SK-N-SH (cell line): ENCODE results near the gene TRPC3. TPM values are rescaled to one million over a fixed set of nuclear protein-coding genes. Genes with fewer than 3 reads are reported as not detected.

Experiments used
- CTCF ChIA-PET: fragments of 300-600, 350-600 bp; formaldehyde crosslinking; extraction: SDS; loops from one replicate; lab custom pipeline; 2021; lab: Yijun Ruan, JAX
- POLR2A ChIA-PET: fragments of 350-600 bp; sonication (Branson Sonifier 250); formaldehyde crosslinking; extraction: SDS; loops from one replicate; lab custom pipeline; 2020; ENCODE audit warnings: antibody characterized with exemption, inconsistent platforms; lab: Yijun Ruan, JAX
- DNase-seq: peaks from one replicate; pipeline ENCODE4 v3.0.0; 2012
- H2AFZ ChIP-seq: fragments of 200-600 bp; sonication (generic); 2 replicates; pipeline ENCODE4 v1.8.1; 2016; ENCODE audit warnings: antibody characterized with exemption, mild to moderate bottlenecking, low read depth
- H3F3A ChIP-seq: fragments of 200-600 bp; sonication (generic); replicated peaks from 2 replicates; pipeline ENCODE3; 2016; ENCODE audit warnings: antibody characterized with exemption, mild to moderate bottlenecking; ENCODE audit not compliant: insufficient read depth
- H3K27ac ChIP-seq, 2 experiments: fragments of 200-500 bp in 1 of 2; fragments of 200-600 bp in 1 of 2; sonication (Bioruptor generic) in 1 of 2; sonication (generic), shearing (Covaris generic) in 1 of 2; 2 replicates each; pipeline versions ENCODE4 v1.5.1 to v1.6.1; 2014 to 2016; ENCODE audit warnings: low read depth in 2 of 2, inconsistent platforms in 1 of 2, low read length in 1 of 2, mild to moderate bottlenecking in 1 of 2, mixed read lengths in 1 of 2
- H3K27me3 ChIP-seq: fragments of 200-600 bp; sonication (generic), shearing (Covaris generic); 2 replicates; pipeline ENCODE4 v1.6.1; 2016; ENCODE audit warnings: mixed run types; ENCODE audit not compliant: insufficient read depth
- H3K36me3 ChIP-seq, 2 experiments: fragments of 200-500 bp in 1 of 2; fragments of 200-600 bp in 1 of 2; sonication (Bioruptor generic) in 1 of 2; sonication (generic) in 1 of 2; replicated peaks in 1 of 2; 2 replicates each; pipeline versions ENCODE3 to v1.5.1; 2014 to 2016; ENCODE audit warnings: low read length in 1 of 2, mild to moderate bottlenecking in 1 of 2; ENCODE audit not compliant: insufficient read depth in 2 of 2, control insufficient read depth in 1 of 2
- H3K4me1 ChIP-seq, 2 experiments: fragments of 200-500 bp in 1 of 2; fragments of 200-600 bp in 1 of 2; sonication (Bioruptor generic) in 1 of 2; sonication (generic), shearing (Covaris generic) in 1 of 2; 2 replicates each; pipeline versions ENCODE4 v1.5.1 to v1.6.1; 2014 to 2016; ENCODE audit warnings: low read depth in 1 of 2, low read length in 1 of 2, mixed run types in 1 of 2; ENCODE audit not compliant: insufficient read depth in 2 of 2, control insufficient read depth in 1 of 2
- H3K4me2 ChIP-seq: fragments of 200-600 bp; sonication (generic), shearing (Covaris generic); 2 replicates; pipeline ENCODE4 v1.6.1; 2017; ENCODE audit warnings: mixed run types
- H3K4me3 ChIP-seq, 2 experiments: fragments of 200-500 bp in 1 of 2; fragments of 200-600 bp in 1 of 2; sonication (Bioruptor generic) in 1 of 2; sonication (generic), shearing (Covaris generic) in 1 of 2; 2 replicates each; pipeline versions ENCODE4 v1.5.1 to v1.8.1; 2014 to 2016; ENCODE audit warnings: low read depth in 2 of 2, inconsistent platforms in 1 of 2, low read length in 1 of 2, mild to moderate bottlenecking in 1 of 2, mixed read lengths in 1 of 2, moderate library complexity in 1 of 2
- H3K79me2 ChIP-seq: fragments of 200-600 bp; sonication (generic); 2 replicates; pipeline ENCODE4 v1.8.1; 2017; ENCODE audit warnings: mild to moderate bottlenecking; ENCODE audit not compliant: insufficient read depth
- H3K9ac ChIP-seq: fragments of 200-600 bp; sonication (generic); 2 replicates; pipeline ENCODE4 v1.6.1; 2017; ENCODE audit warnings: mixed run types
- H3K9me2 ChIP-seq: fragments of 200-600 bp; sonication (generic); 2 replicates; pipeline ENCODE4 v1.6.1; 2017; ENCODE audit warnings: mixed run types
- H3K9me3 ChIP-seq: fragments of 200-600 bp; sonication (generic); 2 replicates; pipeline ENCODE4 v1.6.1; 2017; ENCODE audit warnings: mixed run types, mild to moderate bottlenecking, moderate library complexity
- H4K20me1 ChIP-seq: fragments of 200-600 bp; sonication (generic); 2 replicates; pipeline ENCODE4 v1.6.1; 2017; ENCODE audit warnings: mild to moderate bottlenecking, mixed run types; ENCODE audit not compliant: insufficient read depth
- ELF1 ChIP-seq: IDR thresholded peaks from 2 replicates; pipeline ENCODE4 v1.4.0; 2012
- FOXM1 ChIP-seq: IDR thresholded peaks from 2 replicates; pipeline ENCODE4 v1.4.0; 2012; ENCODE audit warnings: low read depth, mild to moderate bottlenecking
- JUND ChIP-seq: IDR thresholded peaks from 2 replicates; pipeline ENCODE4 v1.4.0; 2012
- MXI1 ChIP-seq: IDR thresholded peaks from 2 replicates; pipeline ENCODE4 v1.6.1; 2012; ENCODE audit warnings: mild to moderate bottlenecking, low read depth, low read length, improper control_type of control experiment
- RFX5 ChIP-seq: IDR thresholded peaks from 2 replicates; pipeline ENCODE4 v1.6.1; 2012; ENCODE audit warnings: mild to moderate bottlenecking, improper control_type of control experiment, low read length
- SIN3A ChIP-seq: IDR thresholded peaks from 2 replicates; pipeline ENCODE4 v1.6.1; 2012; ENCODE audit warnings: low read depth, mild to moderate bottlenecking, low read length, moderate library complexity, borderline replicate concordance
- TCF12 ChIP-seq: IDR thresholded peaks from 2 replicates; pipeline ENCODE4 v1.4.0; 2012
- TEAD4 ChIP-seq: IDR thresholded peaks from 2 replicates; pipeline ENCODE4 v1.4.0; 2012; ENCODE audit warnings: mild to moderate bottlenecking, borderline replicate concordance; ENCODE audit not compliant: insufficient read depth
- USF2 ChIP-seq: fragments of 150-350 bp; IDR thresholded peaks from 2 replicates; pipeline ENCODE4 v1.6.1; 2017; ENCODE audit warnings: antibody characterized with exemption, low read length, low read depth, borderline replicate concordance
- WGBS: methylation state at CpG from one replicate; pipeline ENCODE4 v1.1.6; 2017; ENCODE audit warnings: low lambda C conversion rate; 5-methylcytosine and 5-hydroxymethylcytosine counted together
- polyA plus RNA-seq, 3 experiments: library from polyadenylated mRNA; depleted of rRNA; stranded (reverse); fragments of >200 nt; gene quantifications; 2 replicates each; pipeline ENCODE4 v1.2.3, GENCODE V29; 2012
- TF ChIP-seq, protein P1 (sequence below): fragments of 200-600 bp; sonication (generic); IDR thresholded peaks from 2 replicates; pipeline ENCODE4 v1.6.1; 2017; ENCODE audit warnings: antibody characterized with exemption, mild to moderate bottlenecking, moderate library complexity
- TF ChIP-seq, protein P2 (sequence below): IDR thresholded peaks from 2 replicates; pipeline ENCODE4 v1.4.0; 2012; ENCODE audit warnings: low read depth, borderline replicate concordance

The TRPC3 gene
- polyA plus RNA-seq, 1 of the 3 experiments (the other 2 are of a cell fraction), result not detected

GRCh38 chr4:121861426-121861825 lies 90.4 kb downstream of the TRPC3 start:
- no peaks in the 10 kb centered on the region for H4K20me1 ChIP-seq
- no peaks in the 10 kb centered on the region; a peak in 1 of 4 replicates for H3K4me1 ChIP-seq
- TF ChIP-seq TEAD4 (no peak), RFX5 (no peak)
- H3K4me3 ChIP-seq, result no peak overlapping the region
- ChIA-PET CTCF (no interaction called here), POLR2A (no interaction called here)
- no peaks in the 10 kb centered on the region for H3K9me3 ChIP-seq
- H3K79me2 ChIP-seq, result peaks cover 3% of the 10 kb centered on the region; the same call in 1 of the 2 replicates
- H2AFZ ChIP-seq, result no peak overlapping the region
- H3K27me3 ChIP-seq, result no peaks in the 10 kb centered on the region
- no peak overlapping the region for H3K4me2 ChIP-seq
- peaks cover 14% of the 10 kb centered on the region for H3F3A ChIP-seq
- WGBS, result 100% methylated on average over 2 of the region's 2 CpGs
- no peak overlapping the region for H3K27ac ChIP-seq
- DNase-seq, result no peak
- no peak overlapping the region for H3K9ac ChIP-seq
- H3K9me2 ChIP-seq, result peaks cover 6% of the 10 kb centered on the region; the same call in 1 of the 2 replicates
- peaks cover 54 to 65% of the 10 kb centered on the region in 2 experiments for H3K36me3 ChIP-seq

DNA sequence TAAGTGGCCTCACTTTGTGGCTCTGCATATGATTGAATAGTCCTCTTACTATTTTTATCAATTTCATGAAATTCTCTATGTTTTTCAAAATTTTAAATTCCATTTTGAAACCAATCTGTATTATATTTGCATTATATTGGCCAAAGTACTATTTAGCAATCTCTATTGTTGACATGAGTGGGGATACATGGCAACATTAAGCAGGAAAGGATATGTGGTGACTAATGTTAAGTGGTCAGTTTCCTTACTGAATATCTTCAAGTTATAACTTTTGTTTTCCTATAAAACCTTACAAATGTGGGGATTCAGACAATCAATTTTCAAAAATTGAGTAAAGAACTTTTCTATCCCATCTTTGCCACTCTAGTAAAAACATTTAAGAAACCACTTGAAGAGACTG lies 91.7 kb downstream of the TRPC3 start:
- H3F3A ChIP-seq, result peaks cover 19% of the 10 kb centered on the region
- no peak overlapping the region for H2AFZ ChIP-seq
- DNase-seq, result no peak
- no peak overlapping the region for H3K4me3 ChIP-seq
- TF ChIP-seq SIN3A, result no peak
- H3K27ac ChIP-seq, result no peak overlapping the region
- ChIA-PET POLR2A (no interaction called here), CTCF (interaction anchor here (0.6 kb wide), 1 partner anchor 54 kb away, joined by 3 read pairs; no protein-coding TSS in a partner anchor)
- H3K9me3 ChIP-seq, result no peaks in the 10 kb centered on the region
- no peaks in the 10 kb centered on the region; the same call in 1 of the 2 replicates for H3K79me2 ChIP-seq
- peaks cover 6% of the 10 kb centered on the region; the same call in 1 of the 2 replicates for H3K9me2 ChIP-seq
- no peaks in the 10 kb centered on the region for H4K20me1 ChIP-seq
- peaks cover 55 to 56% of the 10 kb centered on the region in 2 experiments for H3K36me3 ChIP-seq
- H3K27me3 ChIP-seq, result no peaks in the 10 kb centered on the region
- no peak overlapping the region for H3K4me2 ChIP-seq
- H3K4me1 ChIP-seq, result no peaks in the 10 kb centered on the region; a peak in 1 of 4 replicates
- H3K9ac ChIP-seq, result no peak overlapping the region

DNA sequence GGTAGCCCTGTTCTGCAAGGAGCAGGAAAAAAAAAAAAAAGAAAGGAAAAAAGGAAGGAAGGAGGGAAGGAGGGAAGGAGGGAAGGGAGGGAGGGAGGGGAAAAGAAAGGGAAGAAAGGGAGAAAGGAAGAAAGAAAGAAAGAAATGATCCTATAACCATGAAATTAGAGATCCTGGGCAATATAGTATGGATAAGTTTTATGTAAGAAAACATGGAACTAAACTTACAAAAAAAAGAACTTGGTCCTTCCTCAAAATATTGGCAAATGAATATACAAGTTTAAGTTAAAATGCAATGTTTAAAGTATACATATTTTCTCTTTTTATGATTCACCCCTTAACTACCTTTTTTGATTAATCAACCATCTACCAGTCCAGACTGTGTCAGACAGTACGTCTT lies 100.5 kb downstream of the TRPC3 start:
- WGBS, result 100% methylated on average over 1 of the region's 1 CpG
- CTCF ChIA-PET, result no interaction called here

More for the DNA sequence above, 100.5 kb downstream of the TRPC3 start:
- no peaks in the 10 kb centered on the region for H3K9me3 ChIP-seq
- H3K79me2 ChIP-seq, result no peaks in the 10 kb centered on the region
- no peak overlapping the region for H3K27ac ChIP-seq
- no peak for DNase-seq
- POLR2A ChIA-PET, result no interaction called here
- H3K9ac ChIP-seq, result no peak overlapping the region
- H3K9me2 ChIP-seq, result no peaks in the 10 kb centered on the region
- no peaks in the 10 kb centered on the region for H3K4me1 ChIP-seq
- peaks cover 4% of the 10 kb centered on the region for H3F3A ChIP-seq
- H3K4me3 ChIP-seq, result no peak overlapping the region
- H3K27me3 ChIP-seq, result no peaks in the 10 kb centered on the region
- no peak overlapping the region for H3K4me2 ChIP-seq
- peaks cover 35 to 52% of the 10 kb centered on the region in 2 experiments for H3K36me3 ChIP-seq
- H4K20me1 ChIP-seq, result no peaks in the 10 kb centered on the region
- TF ChIP-seq USF2 (no peak), MXI1 (no peak), ELF1 (no peak), TCF12 (no peak), FOXM1 (no peak), JUND (no peak)
- TF ChIP-seq, protein P1, sequence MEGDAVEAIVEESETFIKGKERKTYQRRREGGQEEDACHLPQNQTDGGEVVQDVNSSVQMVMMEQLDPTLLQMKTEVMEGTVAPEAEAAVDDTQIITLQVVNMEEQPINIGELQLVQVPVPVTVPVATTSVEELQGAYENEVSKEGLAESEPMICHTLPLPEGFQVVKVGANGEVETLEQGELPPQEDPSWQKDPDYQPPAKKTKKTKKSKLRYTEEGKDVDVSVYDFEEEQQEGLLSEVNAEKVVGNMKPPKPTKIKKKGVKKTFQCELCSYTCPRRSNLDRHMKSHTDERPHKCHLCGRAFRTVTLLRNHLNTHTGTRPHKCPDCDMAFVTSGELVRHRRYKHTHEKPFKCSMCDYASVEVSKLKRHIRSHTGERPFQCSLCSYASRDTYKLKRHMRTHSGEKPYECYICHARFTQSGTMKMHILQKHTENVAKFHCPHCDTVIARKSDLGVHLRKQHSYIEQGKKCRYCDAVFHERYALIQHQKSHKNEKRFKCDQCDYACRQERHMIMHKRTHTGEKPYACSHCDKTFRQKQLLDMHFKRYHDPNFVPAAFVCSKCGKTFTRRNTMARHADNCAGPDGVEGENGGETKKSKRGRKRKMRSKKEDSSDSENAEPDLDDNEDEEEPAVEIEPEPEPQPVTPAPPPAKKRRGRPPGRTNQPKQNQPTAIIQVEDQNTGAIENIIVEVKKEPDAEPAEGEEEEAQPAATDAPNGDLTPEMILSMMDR, result no peak
- TF ChIP-seq, protein P2, sequence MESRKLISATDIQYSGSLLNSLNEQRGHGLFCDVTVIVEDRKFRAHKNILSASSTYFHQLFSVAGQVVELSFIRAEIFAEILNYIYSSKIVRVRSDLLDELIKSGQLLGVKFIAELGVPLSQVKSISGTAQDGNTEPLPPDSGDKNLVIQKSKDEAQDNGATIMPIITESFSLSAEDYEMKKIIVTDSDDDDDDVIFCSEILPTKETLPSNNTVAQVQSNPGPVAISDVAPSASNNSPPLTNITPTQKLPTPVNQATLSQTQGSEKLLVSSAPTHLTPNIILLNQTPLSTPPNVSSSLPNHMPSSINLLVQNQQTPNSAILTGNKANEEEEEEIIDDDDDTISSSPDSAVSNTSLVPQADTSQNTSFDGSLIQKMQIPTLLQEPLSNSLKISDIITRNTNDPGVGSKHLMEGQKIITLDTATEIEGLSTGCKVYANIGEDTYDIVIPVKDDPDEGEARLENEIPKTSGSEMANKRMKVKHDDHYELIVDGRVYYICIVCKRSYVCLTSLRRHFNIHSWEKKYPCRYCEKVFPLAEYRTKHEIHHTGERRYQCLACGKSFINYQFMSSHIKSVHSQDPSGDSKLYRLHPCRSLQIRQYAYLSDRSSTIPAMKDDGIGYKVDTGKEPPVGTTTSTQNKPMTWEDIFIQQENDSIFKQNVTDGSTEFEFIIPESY, result no peak
- no peak overlapping the region for H2AFZ ChIP-seq
